ENCODE data around the gene SAE1. TPM values are rescaled to one million over a fixed set of nuclear protein-coding genes. Genes with fewer than 3 reads are reported as not detected.
"Not testable (repeated sequence)": the region's sequence is repeated elsewhere in the genome, so short reads cannot be mapped to it uniquely, and the experiment has no call there.

The SAE1 gene
- total RNA-seq, 2 donors from 2014 or later: 48.4 to 73.0 TPM

- intact Hi-C loops (cut with DNase I): no loop called here
- no peak for DNase-seq (ENCODE audit: low spot score)
- TF ChIP-seq POLR2AphosphoS5 (IDR thresholded peaks at IDR 0.05) (no peak), POLR2A (IDR thresholded peaks at IDR 0.05) (no peak), CTCF (IDR thresholded peaks at IDR 0.05) (no peak)
- no peak overlapping the region for H3K4me3 ChIP-seq
- H3K4me1 ChIP-seq (replicated peaks): peaks cover 2% of the 10 kb centered on the region
- no peaks in the 10 kb centered on the region for H3K36me3 ChIP-seq
- no peaks in the 10 kb centered on the region for H3K9me3 ChIP-seq
- no peaks in the 10 kb centered on the region for H3K27me3 ChIP-seq (replicated peaks; ENCODE audit: insufficient read depth)
- H3K27ac ChIP-seq: no peak overlapping the region
- 77% methylated on average over 6 of the region's 6 CpGs for WGBS
These were observed 31.0 kb upstream of the SAE1 start for GRCh38 chr19:47099576-47100050.

DNA sequence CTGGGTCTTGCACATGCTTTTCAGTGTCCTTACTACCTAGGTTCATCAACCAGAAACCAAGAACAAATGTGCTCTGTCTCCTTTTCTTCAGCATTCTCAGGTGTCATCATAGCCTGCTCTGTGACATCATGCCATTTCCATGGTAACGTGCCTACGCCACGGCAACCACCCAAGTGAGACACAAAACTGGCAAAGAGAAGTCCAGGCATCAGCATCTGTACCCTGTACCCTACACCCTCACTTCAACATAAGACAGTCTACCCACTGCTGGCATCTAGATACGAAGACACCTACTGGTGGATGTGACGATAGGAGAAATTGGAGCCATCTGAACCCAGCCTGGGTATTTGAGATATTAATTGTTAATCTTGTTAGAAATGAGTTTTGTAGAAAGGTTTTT, 30.3 kb upstream of the SAE1 start:
- intact Hi-C loops (cut with DNase I): no loop called here
- Histone ChIP-seq H3K27me3 (replicated peaks; ENCODE audit: insufficient read depth) (no peaks in the 10 kb centered on the region), H3K4me1 (replicated peaks) (peaks cover 2% of the 10 kb centered on the region), H3K36me3 (no peaks in the 10 kb centered on the region), H3K4me3 (no peak overlapping the region), H3K9me3 (no peaks in the 10 kb centered on the region), H3K27ac (no peak overlapping the region)
- TF ChIP-seq CTCF (IDR thresholded peaks at IDR 0.05) (no peak), POLR2A (IDR thresholded peaks at IDR 0.05) (no peak), POLR2AphosphoS5 (IDR thresholded peaks at IDR 0.05) (no peak)
- DNase-seq (ENCODE audit: low spot score): no peak
- 97% methylated on average over 5 of the region's 5 CpGs for WGBS

- H3K4me1 ChIP-seq (replicated peaks); intact Hi-C loops (cut with DNase I); H3K9me3 ChIP-seq; H3K27ac ChIP-seq; H3K36me3 ChIP-seq; H3K27me3 ChIP-seq (replicated peaks; ENCODE audit: insufficient read depth); DNase-seq (ENCODE audit: low spot score); H3K4me3 ChIP-seq: not testable (repeated sequence)
- 93% methylated on average over 4 of the region's 4 CpGs for WGBS
These were observed 29.5 kb upstream of the SAE1 start for GRCh38 chr19:47101116-47101515.

DNA sequence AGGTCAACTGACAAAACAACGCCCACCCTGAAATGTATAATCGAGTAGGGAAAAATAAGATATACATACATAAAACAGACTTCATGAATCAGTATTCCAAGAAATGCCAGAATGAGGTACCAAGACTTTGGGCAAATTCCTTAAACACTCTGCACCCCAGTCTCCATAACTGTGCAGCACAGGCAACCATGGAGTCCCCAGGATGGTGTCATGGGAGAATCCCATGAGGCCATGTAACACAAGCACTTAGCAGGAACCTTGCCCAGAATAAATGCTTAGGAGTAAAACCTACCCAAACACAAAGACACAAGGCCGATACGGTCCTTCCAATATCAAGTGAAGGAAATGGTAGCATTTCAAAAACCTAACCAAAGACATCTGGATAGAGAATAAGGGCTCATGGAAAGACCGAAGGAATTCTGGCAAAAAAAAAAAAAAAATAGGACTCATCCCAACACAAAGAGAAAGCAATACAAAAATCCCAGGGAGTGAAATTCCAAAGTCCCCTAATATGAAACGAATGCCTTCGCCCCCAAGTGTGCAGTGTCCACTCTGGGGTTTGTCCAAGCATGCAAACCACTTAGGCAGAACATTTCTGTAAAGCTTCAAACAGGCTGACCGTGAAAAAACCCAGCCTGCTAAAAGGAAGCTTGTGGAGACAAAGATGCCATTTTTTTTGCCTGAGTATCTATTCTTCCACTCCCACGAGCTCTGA, 28.1 kb upstream of the SAE1 start:
- TF ChIP-seq POLR2A (IDR thresholded peaks at IDR 0.05) (no peak), CTCF (IDR thresholded peaks at IDR 0.05) (no peak), POLR2AphosphoS5 (IDR thresholded peaks at IDR 0.05) (no peak)
- Histone ChIP-seq H3K27ac (no peak overlapping the region), H3K27me3 (replicated peaks; ENCODE audit: insufficient read depth) (no peaks in the 10 kb centered on the region), H3K36me3 (no peaks in the 10 kb centered on the region), H3K9me3 (no peaks in the 10 kb centered on the region), H3K4me1 (replicated peaks) (peaks cover 5% of the 10 kb centered on the region), H3K4me3 (no peak overlapping the region)
- intact Hi-C loops (cut with DNase I): no loop called here
- 69% methylated on average over 9 of the region's 9 CpGs for WGBS
- DNase-seq (ENCODE audit: low spot score): no peak

GRCh38 chr19:47104680-47105079, 26.0 kb upstream of the SAE1 start:
- Histone ChIP-seq H3K4me3 (no peak overlapping the region), H3K27me3 (replicated peaks; ENCODE audit: insufficient read depth) (no peaks in the 10 kb centered on the region), H3K9me3 (no peaks in the 10 kb centered on the region), H3K4me1 (replicated peaks) (peaks cover 2% of the 10 kb centered on the region), H3K27ac (peak overlapping the region in 1 of 2 donors; percentile 0), H3K36me3 (no peaks in the 10 kb centered on the region)
- intact Hi-C loops (cut with DNase I): loop anchor here (5.0 kb wide), 1 partner anchor 242 kb away; the partner anchor contains the start of gene ARHGAP35
- WGBS: 70% methylated on average over 9 of the region's 9 CpGs
- TF ChIP-seq CTCF (IDR thresholded peaks at IDR 0.05): no peak
- TF ChIP-seq POLR2AphosphoS5 (IDR thresholded peaks at IDR 0.05): no peak
- no peak for TF ChIP-seq POLR2A (IDR thresholded peaks at IDR 0.05)
- no peak for DNase-seq (ENCODE audit: low spot score)
